Measurements from ENCODE around the gene KCTD16.

Gene KCTD16

GRCh38 chr5:144429905-144430304 is 259.2 kb downstream of the KCTD16 start:
- no peak overlapping the region for H2AFZ ChIP-seq (ENCODE audit: low read length)
- H3K9ac ChIP-seq (ENCODE audit: low read depth, low read length, poor library complexity, severe bottlenecking), result no peak overlapping the region
- no peaks in the 10 kb centered on the region for H3K9me2 ChIP-seq (replicated peaks; ENCODE audit: low read depth, low read length)
- no peaks in the 10 kb centered on the region for H3K79me2 ChIP-seq (ENCODE audit: insufficient read depth, low read length)
- no peak for TF ChIP-seq CTCF (conservative IDR thresholded peaks at IDR 0.05; ENCODE audit: low read length)
- no peak for TF ChIP-seq EZH2phosphoT487 (IDR thresholded peaks at IDR 0.05; ENCODE audit: borderline replicate concordance)
- H4K20me1 ChIP-seq (ENCODE audit: insufficient read depth, low read length, poor library complexity, severe bottlenecking), result no peaks in the 10 kb centered on the region
- no peaks in the 10 kb centered on the region for H3K4me1 ChIP-seq (ENCODE audit: insufficient read depth, low read length, poor library complexity, severe bottlenecking)
- no peaks in the 10 kb centered on the region for H3K36me3 ChIP-seq (ENCODE audit: insufficient read depth, low read length)
- H3K4me2 ChIP-seq (ENCODE audit: low read depth, low read length, poor library complexity, severe bottlenecking), result no peak overlapping the region
- no peaks in the 10 kb centered on the region for H3K9me3 ChIP-seq (ENCODE audit: insufficient read depth, low read depth, low read length)
- no peaks in the 10 kb centered on the region for H3K27me3 ChIP-seq (ENCODE audit: insufficient read depth, low read length, poor library complexity, severe bottlenecking)
- no peaks in the 10 kb centered on the region for H3F3A ChIP-seq (ENCODE audit: low read depth)
- H3K4me3 ChIP-seq (ENCODE audit: low read length, poor library complexity, severe bottlenecking), result no peak overlapping the region

DNA sequence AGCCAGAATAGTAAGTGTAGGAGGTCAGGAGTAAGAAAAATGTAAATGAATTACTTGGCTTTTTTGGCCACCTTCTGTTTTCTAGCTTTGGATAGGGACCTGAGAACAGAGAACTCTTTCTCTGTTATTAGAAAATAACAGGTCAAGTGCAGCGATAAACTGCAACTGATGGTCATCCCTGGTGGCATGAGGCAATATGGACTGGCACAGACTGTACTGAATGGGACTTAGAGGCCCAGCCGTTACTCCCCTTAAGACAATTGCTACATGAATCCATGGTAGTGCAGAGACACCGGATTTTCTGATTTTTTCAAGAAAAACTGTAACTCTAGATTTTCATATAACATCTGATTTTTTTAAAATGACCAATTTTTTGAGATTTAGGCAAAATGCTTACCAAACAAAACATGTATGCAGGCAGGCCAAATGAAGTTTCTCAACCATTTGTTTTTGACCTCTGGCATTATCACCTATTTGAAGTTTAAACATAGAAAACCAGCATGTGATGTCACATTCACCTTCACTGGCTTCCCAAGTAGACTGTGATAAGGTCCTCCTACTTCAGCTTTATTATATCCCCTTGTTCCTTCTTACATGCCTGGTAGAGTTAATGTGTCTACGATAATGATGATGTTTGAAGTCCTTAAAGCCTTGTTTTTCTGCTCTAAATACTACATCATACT is 262.6 kb downstream of the KCTD16 start:
- no peaks in the 10 kb centered on the region for H3K4me1 ChIP-seq (ENCODE audit: insufficient read depth, low read length, poor library complexity, severe bottlenecking)
- no peaks in the 10 kb centered on the region for H3F3A ChIP-seq (ENCODE audit: low read depth)
- no peak overlapping the region for H3K4me3 ChIP-seq (ENCODE audit: low read length, poor library complexity, severe bottlenecking)
- no peaks in the 10 kb centered on the region for H3K27me3 ChIP-seq (ENCODE audit: insufficient read depth, low read length, poor library complexity, severe bottlenecking)
- H3K9ac ChIP-seq (ENCODE audit: low read depth, low read length, poor library complexity, severe bottlenecking), result no peak overlapping the region
- no peak overlapping the region for H2AFZ ChIP-seq (ENCODE audit: low read length)
- H4K20me1 ChIP-seq (ENCODE audit: insufficient read depth, low read length, poor library complexity, severe bottlenecking), result no peaks in the 10 kb centered on the region
- TF ChIP-seq EZH2phosphoT487 (IDR thresholded peaks at IDR 0.05; ENCODE audit: borderline replicate concordance), result no peak
- TF ChIP-seq CTCF (conservative IDR thresholded peaks at IDR 0.05; ENCODE audit: low read length), result no peak
- no peaks in the 10 kb centered on the region for H3K36me3 ChIP-seq (ENCODE audit: insufficient read depth, low read length)
- H3K9me3 ChIP-seq (ENCODE audit: insufficient read depth, low read depth, low read length), result no peaks in the 10 kb centered on the region
- no peaks in the 10 kb centered on the region for H3K9me2 ChIP-seq (replicated peaks; ENCODE audit: low read depth, low read length)
- H3K79me2 ChIP-seq (ENCODE audit: insufficient read depth, low read length), result no peaks in the 10 kb centered on the region
- H3K4me2 ChIP-seq (ENCODE audit: low read depth, low read length, poor library complexity, severe bottlenecking), result no peak overlapping the region

GRCh38 chr5:144433893-144434292 is 263.2 kb downstream of the KCTD16 start:
- no peaks in the 10 kb centered on the region for H3K79me2 ChIP-seq (ENCODE audit: insufficient read depth, low read length)
- TF ChIP-seq CTCF (conservative IDR thresholded peaks at IDR 0.05; ENCODE audit: low read length) (no peak), EZH2phosphoT487 (IDR thresholded peaks at IDR 0.05; ENCODE audit: borderline replicate concordance) (no peak)
- no peaks in the 10 kb centered on the region for H3K27me3 ChIP-seq (ENCODE audit: insufficient read depth, low read length, poor library complexity, severe bottlenecking)
- no peaks in the 10 kb centered on the region for H3K9me2 ChIP-seq (replicated peaks; ENCODE audit: low read depth, low read length)
- no peaks in the 10 kb centered on the region for H3K4me1 ChIP-seq (ENCODE audit: insufficient read depth, low read length, poor library complexity, severe bottlenecking)
- no peak overlapping the region for H3K9ac ChIP-seq (ENCODE audit: low read depth, low read length, poor library complexity, severe bottlenecking)
- no peak overlapping the region for H2AFZ ChIP-seq (ENCODE audit: low read length)
- H3K4me3 ChIP-seq (ENCODE audit: low read length, poor library complexity, severe bottlenecking), result no peak overlapping the region
- no peaks in the 10 kb centered on the region for H3K9me3 ChIP-seq (ENCODE audit: insufficient read depth, low read depth, low read length)
- H3K36me3 ChIP-seq (ENCODE audit: insufficient read depth, low read length), result no peaks in the 10 kb centered on the region
- no peaks in the 10 kb centered on the region for H4K20me1 ChIP-seq (ENCODE audit: insufficient read depth, low read length, poor library complexity, severe bottlenecking)
- no peaks in the 10 kb centered on the region for H3F3A ChIP-seq (ENCODE audit: low read depth)
- no peak overlapping the region for H3K4me2 ChIP-seq (ENCODE audit: low read depth, low read length, poor library complexity, severe bottlenecking)

All from Loucy (cell line).